HCT116 (cell line): ENCODE data around the gene NEURL2. TPM values are rescaled to one million over a fixed set of nuclear protein-coding genes. Genes with fewer than 3 reads are reported as not detected.

Experiments used
- ATAC-seq: fragments of 200-7000 bp; cut with Tn5 transposase; 2 replicates; pipeline ENCODE4 v1.9.1; 2020; ENCODE audit warnings: mild to moderate bottlenecking, moderate library complexity
- BruUV-seq: library from RNA; stranded (reverse); fragments of 400-500 nt; replicated peaks from 2 replicates; lab custom pipeline; 2021; lab: Mats Ljungman, UMichigan
- CTCF ChIA-PET: fragments of 300-600 bp; sonication (Branson Sonifier 250); formaldehyde crosslinking; loops from one replicate; lab custom pipeline; 2021; ENCODE audit warnings: antibody characterized with exemption; lab: Charles Lee
- POLR2A ChIA-PET: fragments of 300-600, 350-600 bp; sonication (Branson Sonifier 250); formaldehyde crosslinking; loops from one replicate; lab custom pipeline; 2021; ENCODE audit warnings: antibody characterized with exemption; lab: Charles Lee
- RAD21 ChIA-PET, 2 experiments: fragments of 300-600 bp; sonication (Branson Sonifier 250); formaldehyde crosslinking; loops; one replicate each; lab custom pipeline; 2023; ENCODE audit warnings: low total read pairs in 2 of 2; ENCODE audit not compliant: uncharacterized antibody in 2 of 2, unreplicated experiment in 2 of 2, low non-redundant PET in 1 of 2; lab: Charles Lee
- DNase-seq: peaks from one replicate; pipeline ENCODE4 v3.0.0-alpha.2; 2010; ENCODE audit warnings: low read depth, low spot score
- H2AFZ ChIP-seq: fragments of 200-600 bp; shearing (Covaris generic), sonication (generic); 2 replicates; pipeline ENCODE4 v1.6.1; 2017; ENCODE audit warnings: low read depth, mixed run types, mixed read lengths, antibody characterized with exemption, low read length; ENCODE audit not compliant: poor library complexity, severe bottlenecking
- H3K27ac ChIP-seq: 2 replicates; pipeline ENCODE4 v1.5.1; 2012; ENCODE audit warnings: low read depth, low read length
- H3K27me3 ChIP-seq: fragments of 200-600 bp; sonication (generic); 2 replicates; pipeline ENCODE4 v1.6.1; 2016; ENCODE audit warnings: mixed run types, low read length, mixed read lengths; ENCODE audit not compliant: insufficient read depth
- H3K36me3 ChIP-seq, 2 experiments: fragments of 200-500 bp in 1 of 2; fragments of 200-600 bp in 1 of 2; sonication (Bioruptor generic) in 1 of 2; sonication (generic) in 1 of 2; 2 replicates each; pipeline versions ENCODE4 v1.5.1 to v1.6.1; 2014 to 2016; ENCODE audit warnings: low read length in 2 of 2, inconsistent platforms in 1 of 2, mixed read lengths in 1 of 2, mixed run types in 1 of 2; ENCODE audit not compliant: insufficient read depth in 2 of 2, control insufficient read depth in 1 of 2
- H3K4me1 ChIP-seq, 2 experiments: fragments of 200-600 bp in 1 of 2; sonication (generic) in 1 of 2; 2 replicates each; pipeline versions ENCODE4 v1.5.1 to v1.6.1; 2012 to 2017; ENCODE audit warnings: low read length in 2 of 2, inconsistent platforms in 1 of 2, mild to moderate bottlenecking in 1 of 2, mixed read lengths in 1 of 2, mixed run types in 1 of 2, moderate library complexity in 1 of 2; ENCODE audit not compliant: insufficient read depth in 2 of 2, control insufficient read depth in 1 of 2
- H3K4me2 ChIP-seq: fragments of 200-600 bp; sonication (generic); 2 replicates; pipeline ENCODE4 v1.6.1; 2017; ENCODE audit warnings: mixed run types, low read length, mixed read lengths
- H3K4me3 ChIP-seq, 2 experiments: fragments of 200-600 bp in 1 of 2; sonication (generic) in 1 of 2; replicated peaks in 1 of 2; 2 replicates each; pipeline ENCODE4 v1.5.1; 2011 to 2016; ENCODE audit warnings: low read length in 2 of 2, control low read depth in 1 of 2, low read depth in 1 of 2, mild to moderate bottlenecking in 1 of 2, mixed read lengths in 1 of 2, mixed run types in 1 of 2
- H3K79me2 ChIP-seq: fragments of 200-600 bp; sonication (generic); 2 replicates; pipeline ENCODE4 v1.6.1; 2017; ENCODE audit warnings: mild to moderate bottlenecking, mixed run types, low read length, moderate library complexity, mixed read lengths; ENCODE audit not compliant: insufficient read depth
- H3K9ac ChIP-seq: fragments of 200-600 bp; sonication (generic); 2 replicates; pipeline ENCODE4 v1.6.1; 2016; ENCODE audit warnings: low read length, mixed read lengths
- H3K9me2 ChIP-seq: fragments of 200-600 bp; sonication (generic), shearing (Covaris generic); 2 replicates; pipeline ENCODE4 v1.6.1; 2017; ENCODE audit warnings: mixed run types, mild to moderate bottlenecking, moderate library complexity; ENCODE audit not compliant: insufficient read depth
- H3K9me3 ChIP-seq, 2 experiments: fragments of 200-500 bp in 1 of 2; fragments of 200-600 bp in 1 of 2; sonication (Bioruptor generic) in 1 of 2; sonication (generic) in 1 of 2; 2 replicates each; pipeline ENCODE4 v1.6.1; 2014 to 2017; ENCODE audit warnings: low read length in 2 of 2, mixed read lengths in 2 of 2, inconsistent platforms in 1 of 2, low read depth in 1 of 2, mild to moderate bottlenecking in 1 of 2, mixed run types in 1 of 2, moderate library complexity in 1 of 2; ENCODE audit not compliant: control insufficient read depth in 1 of 2, insufficient read depth in 1 of 2
- H4K20me1 ChIP-seq: fragments of 200-600 bp; sonication (generic), shearing (Covaris generic); 2 replicates; pipeline ENCODE4 v1.6.1; 2017; ENCODE audit warnings: mixed run types, mild to moderate bottlenecking, moderate library complexity; ENCODE audit not compliant: insufficient read depth
- CBX3 ChIP-seq: IDR thresholded peaks from 2 replicates; pipeline ENCODE4 v1.6.1; 2012; ENCODE audit warnings: low read depth
- CEBPB ChIP-seq: IDR thresholded peaks from 2 replicates; pipeline ENCODE4 v1.6.1; 2012; ENCODE audit warnings: low read depth
- EGR1 ChIP-seq: IDR thresholded peaks from 2 replicates; pipeline ENCODE4 v1.6.1; 2012; ENCODE audit warnings: low read depth
- ELF1 ChIP-seq: IDR thresholded peaks from 2 replicates; pipeline ENCODE4 v1.6.1; 2012; ENCODE audit warnings: low read depth, borderline replicate concordance
- JUND ChIP-seq: IDR thresholded peaks from 2 replicates; pipeline ENCODE4 v1.6.1; 2012
- MAX ChIP-seq: IDR thresholded peaks from 2 replicates; pipeline ENCODE4 v1.6.1; 2012
- POLR2A ChIP-seq: IDR thresholded peaks from 2 replicates; pipeline ENCODE4 v1.7.0; 2011; ENCODE audit warnings: borderline replicate concordance; ENCODE audit not compliant: insufficient read depth, insufficient read length; ENCODE audit errors: extremely low read depth
- POLR2AphosphoS5 ChIP-seq: IDR thresholded peaks from 2 replicates; pipeline ENCODE4 v1.6.1; 2011; ENCODE audit warnings: mild to moderate bottlenecking, low read depth, low read length, moderate library complexity
- RAD21 ChIP-seq: IDR thresholded peaks from 2 replicates; pipeline ENCODE4 v1.6.1; 2012; ENCODE audit warnings: low read depth, mild to moderate bottlenecking
- TCF7L2 ChIP-seq: IDR thresholded peaks from 2 replicates; pipeline ENCODE4 v1.7.0; 2011; ENCODE audit warnings: borderline replicate concordance, inconsistent platforms; ENCODE audit not compliant: insufficient read depth, insufficient read length; ENCODE audit errors: extremely low read depth
- YY1 ChIP-seq: IDR thresholded peaks from 2 replicates; pipeline ENCODE4 v1.6.1; 2011; ENCODE audit warnings: low read length, low read depth, moderate library complexity, mild to moderate bottlenecking; ENCODE audit not compliant: insufficient replicate concordance; ENCODE audit errors: extremely low read depth
- intact Hi-C: fragments of 100-400 bp; cut with micrococcal nuclease; formaldehyde crosslinking; loops from 2 replicates; pipeline ENCODE4 v1.10.0; 2022
- total RNA-seq: library from RNA; stranded (reverse); gene quantifications from one replicate; pipeline ENCODE4 v1.2.1, GENCODE V29; 2021; ENCODE audit not compliant: unreplicated experiment
- TF ChIP-seq, protein P1 (sequence below): IDR thresholded peaks from 2 replicates; pipeline ENCODE4 v1.6.1; 2012

Gene NEURL2
- total RNA-seq, 1 experiment from 2014 or later: 0.96 TPM

DNA sequence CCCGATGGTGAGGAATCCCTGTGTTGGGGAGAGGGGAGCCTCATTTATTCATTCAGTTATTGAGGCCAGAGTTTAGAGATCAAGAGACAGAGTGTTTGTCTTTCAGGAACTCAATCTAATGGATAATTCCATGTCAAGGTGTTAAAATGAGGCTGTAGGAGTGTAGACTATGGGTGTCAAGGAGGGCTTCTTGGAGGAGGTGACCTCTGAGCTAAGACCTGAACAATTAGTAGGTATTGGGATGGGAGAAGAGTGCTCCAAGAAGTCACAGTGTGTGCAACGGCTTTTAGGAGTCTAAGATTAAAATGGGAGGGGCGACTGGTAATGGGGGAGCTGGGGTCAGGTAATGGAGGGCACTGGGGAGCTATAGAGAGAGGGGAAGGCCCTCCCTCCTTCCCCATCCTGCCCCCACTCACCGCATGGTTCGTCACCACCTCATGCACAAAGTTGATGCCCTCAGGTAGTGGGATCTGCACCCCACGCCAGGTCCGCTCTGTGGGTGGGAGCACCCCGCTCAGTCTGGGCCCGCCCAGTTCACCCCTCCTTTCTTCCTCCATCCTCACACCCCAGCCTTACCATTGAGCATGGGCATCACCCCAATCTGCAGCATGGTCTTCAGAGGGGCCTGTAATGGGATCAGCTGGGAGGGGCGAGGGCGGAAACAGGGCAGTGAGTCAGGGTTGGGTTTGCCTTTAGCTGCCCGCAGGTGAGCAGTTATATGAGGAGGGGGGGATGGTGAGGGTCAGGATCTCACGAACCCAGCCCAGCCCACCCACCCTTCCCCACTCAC, 8.2 kb upstream of the NEURL2 start:
- BruUV-seq: no TSS peak
- ChIA-PET CTCF (interaction anchor here (0.7 kb wide), 1 partner anchor 11 kb away, joined by 3 read pairs; no protein-coding TSS in a partner anchor), RAD21 (no interaction called here), POLR2A (no interaction called here)
- Histone ChIP-seq H3K9me2 (no peaks in the 10 kb centered on the region), H3K4me1 (no peaks in the 10 kb centered on the region), H4K20me1 (no peaks in the 10 kb centered on the region), H3K79me2 (no peaks in the 10 kb centered on the region), H3K27me3 (no peaks in the 10 kb centered on the region), H3K9me3 (no peaks in the 10 kb centered on the region), H3K9ac (no peak overlapping the region), H3K36me3 (peaks cover 3 to 5% of the 10 kb centered on the region in 2 experiments; a peak in 2 of 4 replicates), H3K4me3 (no peak overlapping the region), H3K4me2 (no peak overlapping the region), H3K27ac (no peak overlapping the region), H2AFZ (no peak overlapping the region)
- DNase-seq (no peak), ATAC-seq (no peak)
- TF ChIP-seq, protein P1, sequence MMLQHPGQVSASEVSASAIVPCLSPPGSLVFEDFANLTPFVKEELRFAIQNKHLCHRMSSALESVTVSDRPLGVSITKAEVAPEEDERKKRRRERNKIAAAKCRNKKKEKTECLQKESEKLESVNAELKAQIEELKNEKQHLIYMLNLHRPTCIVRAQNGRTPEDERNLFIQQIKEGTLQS: no peak
- TF ChIP-seq CBX3 (no peak), ELF1 (no peak), RAD21 (no peak), CEBPB (no peak), JUND (no peak), TCF7L2 (no peak)
- intact Hi-C loops: no loop called here

DNA sequence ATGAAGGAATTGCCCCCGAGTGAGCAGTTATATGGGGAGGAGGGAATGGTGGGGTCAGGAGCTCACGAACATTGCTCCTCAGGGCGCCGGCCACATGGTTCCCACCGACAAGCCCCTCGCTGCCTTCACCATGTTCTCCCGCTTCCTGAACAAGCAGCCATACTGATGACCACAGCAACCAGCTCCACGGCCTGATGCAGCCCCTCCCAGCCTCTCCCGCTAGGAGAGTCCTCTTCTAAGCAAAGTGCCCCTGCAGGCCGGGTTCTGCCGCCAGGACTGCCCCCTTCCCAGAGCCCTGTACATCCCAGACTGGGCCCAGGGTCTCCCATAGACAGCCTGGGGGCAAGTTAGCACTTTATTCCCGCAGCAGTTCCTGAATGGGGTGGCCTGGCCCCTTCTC, 7.3 kb upstream of the NEURL2 start:
- no TSS peak for BruUV-seq
- no peak for DNase-seq
- H3K4me1 ChIP-seq: no peaks in the 10 kb centered on the region
- POLR2A ChIA-PET: no interaction called here
- no peaks in the 10 kb centered on the region for H3K9me3 ChIP-seq
- no peaks in the 10 kb centered on the region for H3K79me2 ChIP-seq
- CTCF ChIA-PET: no interaction called here
- H3K9me2 ChIP-seq: no peaks in the 10 kb centered on the region
- no peak overlapping the region for H3K27ac ChIP-seq
- peaks cover 6 to 12% of the 10 kb centered on the region in 2 experiments; a peak in 3 of 4 replicates for H3K36me3 ChIP-seq
- no peak overlapping the region for H3K4me3 ChIP-seq
- RAD21 ChIA-PET: no interaction called here
- no peaks in the 10 kb centered on the region for H4K20me1 ChIP-seq
- TF ChIP-seq POLR2AphosphoS5 (no peak), MAX (no peak), JUND (no peak), YY1 (no peak), EGR1 (no peak), ELF1 (no peak), POLR2A (no peak)
- no peak for ATAC-seq
- intact Hi-C loops: no loop called here
- no peaks in the 10 kb centered on the region for H3K27me3 ChIP-seq
- H3K9ac ChIP-seq: no peak overlapping the region
- no peak overlapping the region for H3K4me2 ChIP-seq
- no peak overlapping the region for H2AFZ ChIP-seq
